Dedifferentiated amniotic fluid mesenchymal stem cell (primary cell): ENCODE measurements around the gene POLDIP2.

Source experiments
- DNase-seq: peaks from one replicate; pipeline ENCODE4 v3.0.0-alpha.2; 2016; ENCODE audit errors: extremely low spot score

Gene POLDIP2

DNA sequence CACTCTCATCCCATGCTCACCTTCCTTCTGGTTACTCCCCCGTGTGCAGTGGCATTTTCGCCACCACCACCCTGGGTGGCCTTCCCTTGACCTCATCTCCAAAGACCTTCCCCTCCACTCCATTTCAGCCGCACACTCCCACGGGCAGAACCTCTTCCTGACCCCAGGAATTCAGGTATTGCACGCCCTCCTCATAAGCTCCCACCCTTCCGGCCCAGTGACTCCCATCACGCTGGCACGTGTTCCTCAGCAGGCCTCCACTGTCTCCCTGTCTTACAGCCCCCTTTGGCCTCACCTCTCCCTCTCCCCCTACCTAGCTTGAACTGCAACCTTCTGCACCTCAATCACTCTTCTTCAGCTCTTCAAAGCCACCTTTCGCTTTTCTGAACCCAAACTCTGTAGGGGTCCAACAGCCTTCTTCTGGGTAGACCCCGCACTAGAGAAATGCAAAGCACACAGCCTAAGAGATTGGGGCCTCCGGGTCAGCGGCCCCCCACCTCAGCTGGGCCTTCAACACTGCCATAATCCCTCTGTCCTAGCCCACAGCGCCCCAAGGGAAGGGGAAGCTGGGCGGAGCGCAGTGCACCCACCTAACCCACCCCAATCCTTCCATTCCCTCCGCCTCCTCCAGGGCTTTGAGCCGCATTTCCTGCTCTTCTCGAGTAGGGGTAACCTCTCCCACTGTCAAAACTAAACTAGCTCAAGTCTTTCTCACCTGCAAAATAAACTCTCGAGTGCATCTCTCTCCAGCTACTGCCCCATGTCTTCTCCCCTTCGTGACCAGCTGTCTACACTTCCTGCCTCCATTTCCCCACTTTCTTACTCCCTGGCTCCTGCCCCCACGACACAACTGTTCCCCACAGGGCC, 40.0 kb downstream of the POLDIP2 start:
- no peak for DNase-seq

DNA sequence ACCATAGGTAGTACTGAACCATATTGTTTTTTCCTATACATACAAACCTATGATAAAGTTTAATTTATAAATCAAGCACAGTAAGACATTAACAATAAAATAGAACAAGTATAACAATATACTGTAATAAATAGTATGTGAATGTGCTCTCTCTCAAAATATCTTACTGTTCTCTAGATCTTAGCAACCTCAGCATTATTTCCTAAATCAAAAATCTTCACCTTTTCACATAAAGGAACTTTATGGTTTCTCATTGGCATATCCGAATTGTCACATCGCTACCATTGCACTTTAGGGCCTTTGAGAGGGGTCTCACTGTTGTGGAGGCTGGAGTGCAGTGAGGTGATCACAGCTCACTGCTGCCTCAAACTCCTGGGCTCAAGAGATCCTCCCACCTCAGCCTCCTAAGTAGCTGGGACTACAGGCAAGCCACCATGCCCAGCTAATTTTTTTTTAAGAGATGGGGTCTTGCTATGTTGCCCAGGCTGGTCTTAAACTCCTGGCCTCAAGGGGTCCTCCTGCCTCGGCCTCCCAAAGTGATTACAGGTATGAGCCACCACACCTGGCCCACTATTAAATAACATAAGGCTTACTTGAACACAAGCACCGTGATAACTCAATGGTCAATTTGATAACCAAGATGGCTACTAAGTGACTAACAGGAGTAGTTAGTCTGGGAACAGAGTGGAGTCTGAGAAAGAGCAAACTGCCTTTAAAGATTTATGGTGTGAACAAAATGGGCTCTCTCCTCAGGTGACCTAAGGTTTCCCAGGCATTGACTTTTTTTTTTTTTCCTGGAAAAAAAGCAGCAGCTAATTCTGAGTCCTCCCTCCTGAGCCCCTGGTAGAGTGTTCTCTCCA, 41.3 kb downstream of the POLDIP2 start:
- no peak for DNase-seq

DNA sequence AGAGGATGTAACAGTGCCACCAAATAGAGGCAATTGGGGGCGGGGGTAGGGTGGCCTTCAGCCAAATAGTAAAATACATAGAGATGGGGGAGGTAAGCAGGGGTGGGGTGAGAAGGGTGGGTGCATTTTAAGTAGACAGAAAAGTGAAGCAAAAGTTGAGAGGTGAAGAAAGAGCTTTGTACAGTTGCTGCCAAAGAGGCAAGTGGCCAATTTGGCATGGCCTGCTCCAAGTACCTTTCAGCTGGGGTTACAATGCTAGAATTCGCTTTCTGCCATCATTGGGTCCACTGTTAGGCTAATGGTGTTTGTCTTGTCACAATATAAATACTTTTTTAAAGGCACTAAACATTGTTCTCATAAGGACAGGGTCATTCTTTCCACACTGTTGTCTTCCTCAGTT, 43.5 kb downstream of the POLDIP2 start:
- no peak for DNase-seq

DNA sequence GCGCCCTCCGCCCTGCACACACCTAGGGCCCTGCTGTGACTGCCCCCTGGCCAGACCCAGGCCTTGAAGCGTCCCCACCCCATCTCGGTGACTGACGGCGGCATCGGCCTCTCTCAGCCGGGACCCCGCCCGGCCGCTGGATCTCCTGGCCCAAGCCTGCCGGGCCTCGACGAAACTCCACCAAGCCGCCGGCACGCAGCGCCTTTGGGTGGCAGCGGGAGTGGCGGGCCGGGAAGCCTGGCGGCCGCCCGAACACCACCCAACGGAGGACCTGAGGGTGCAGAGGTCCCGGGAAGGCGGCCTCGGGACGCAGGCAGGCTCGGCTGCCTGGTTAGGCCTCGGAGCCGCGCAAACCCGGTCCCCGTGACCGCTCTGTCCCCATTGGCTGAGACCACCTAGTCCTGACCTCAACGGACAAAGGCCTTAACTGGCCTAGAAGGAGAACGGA, 50.3 kb downstream of the POLDIP2 start:
- DNase-seq = no peak

DNA sequence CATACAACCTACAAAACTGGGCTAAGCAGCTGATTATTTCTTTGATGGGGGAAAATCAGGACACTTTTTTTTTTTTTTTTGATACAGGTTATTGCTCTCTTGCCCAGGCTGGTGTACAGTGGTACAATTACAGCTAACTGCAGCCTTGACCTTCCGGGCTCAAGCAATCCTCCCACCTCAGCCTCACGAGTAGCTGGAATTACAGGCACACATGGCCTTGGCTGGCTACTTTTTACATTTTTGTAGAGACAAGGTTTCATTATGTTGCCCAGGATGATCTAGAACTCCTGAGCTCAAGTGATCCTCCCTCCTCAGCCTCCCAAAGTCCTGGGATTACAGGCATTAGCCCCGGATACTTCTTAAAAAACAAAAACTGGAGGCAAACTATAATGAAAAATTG, 58.9 kb downstream of the POLDIP2 start:
- DNase-seq = no peak
